HUES48 (cell line): ENCODE measurements around the gene ARHGAP40.

ENCODE experiments used
- H3K27ac ChIP-seq: one replicate; pipeline ENCODE4 v1.7.0; 2013; ENCODE audit warnings: low read depth, low read length, inconsistent platforms
- H3K27me3 ChIP-seq: 2 replicates; pipeline ENCODE4 v1.6.1; 2013; ENCODE audit warnings: mild to moderate bottlenecking, low read length; ENCODE audit not compliant: control insufficient read depth, insufficient read depth
- H3K36me3 ChIP-seq: 2 replicates; pipeline ENCODE4 v1.6.1; 2013; ENCODE audit warnings: low read length; ENCODE audit not compliant: control insufficient read depth, insufficient read depth
- H3K4me1 ChIP-seq: 2 replicates; pipeline ENCODE4 v1.6.1; 2013; ENCODE audit warnings: mild to moderate bottlenecking, low read length; ENCODE audit not compliant: control insufficient read depth, insufficient read depth
- H3K4me3 ChIP-seq: 2 replicates; pipeline ENCODE4 v1.5.1; 2013; ENCODE audit warnings: mild to moderate bottlenecking, low read depth, low read length
- H3K9ac ChIP-seq: 2 replicates; pipeline ENCODE4 v1.6.1; 2013; ENCODE audit warnings: mild to moderate bottlenecking, low read depth, low read length, moderate library complexity
- H3K9me3 ChIP-seq: 2 replicates; pipeline ENCODE4 v1.6.1; 2013; ENCODE audit warnings: low read length; ENCODE audit not compliant: control insufficient read depth, insufficient read depth

ARHGAP40 gene

DNA sequence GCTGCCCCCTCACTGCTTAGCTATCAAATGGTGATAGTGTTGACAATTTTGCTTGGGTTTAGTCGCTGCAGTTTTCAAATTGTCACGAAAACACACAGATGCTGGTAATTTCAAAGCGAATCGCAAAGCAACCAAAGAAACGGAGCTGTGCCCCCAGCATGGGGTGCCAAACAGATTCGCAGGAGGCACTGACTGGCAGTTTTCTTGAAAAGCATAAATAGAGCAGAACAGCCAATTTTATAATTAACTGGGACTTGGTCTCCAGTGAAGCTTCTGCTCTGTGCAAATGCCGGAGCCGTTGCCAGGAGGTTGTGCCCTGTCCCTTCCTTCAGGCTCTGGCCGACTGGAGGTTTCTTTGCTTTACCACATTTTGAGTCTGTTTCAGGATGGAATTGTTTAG lies 18.8 kb downstream of the ARHGAP40 start:
- H3K36me3 ChIP-seq: no peaks in the 10 kb centered on the region

GRCh38 chr20:38623061-38623460 lies 21.5 kb downstream of the ARHGAP40 start:
- no peaks in the 10 kb centered on the region for H3K9me3 ChIP-seq
- H3K4me3 ChIP-seq: no peak overlapping the region
- H3K9ac ChIP-seq: no peak overlapping the region
- no peaks in the 10 kb centered on the region for H3K36me3 ChIP-seq
- no peak overlapping the region for H3K27ac ChIP-seq
- no peaks in the 10 kb centered on the region for H3K4me1 ChIP-seq
- no peaks in the 10 kb centered on the region for H3K27me3 ChIP-seq

More for the DNA sequence above, 18.8 kb downstream of the ARHGAP40 start:
- Histone ChIP-seq H3K4me1 (no peaks in the 10 kb centered on the region), H3K9me3 (no peaks in the 10 kb centered on the region), H3K9ac (no peak overlapping the region), H3K27ac (no peak overlapping the region), H3K4me3 (no peak overlapping the region), H3K27me3 (no peaks in the 10 kb centered on the region)

DNA sequence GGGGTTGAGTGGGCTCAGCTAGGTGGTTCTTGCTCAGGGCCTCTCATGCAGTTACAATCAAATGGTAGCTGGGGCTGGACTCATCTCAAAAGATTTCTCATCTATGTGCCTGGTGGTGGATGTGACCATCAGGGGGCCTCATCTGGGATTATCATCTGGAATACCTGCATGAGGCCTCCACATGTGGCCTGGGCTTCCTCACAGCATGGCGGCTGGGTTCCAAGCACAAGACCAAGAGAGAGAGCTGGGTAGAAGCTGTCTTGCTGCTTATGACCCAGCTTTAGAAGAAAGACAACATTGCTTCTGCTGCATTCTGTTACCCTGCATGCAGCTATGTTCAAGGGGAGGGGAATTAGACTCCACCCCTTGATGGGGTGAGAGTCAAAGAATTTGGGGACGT lies 22.5 kb downstream of the ARHGAP40 start:
- no peak overlapping the region for H3K4me3 ChIP-seq
- H3K36me3 ChIP-seq: no peaks in the 10 kb centered on the region
- no peak overlapping the region for H3K9ac ChIP-seq
- H3K27ac ChIP-seq: no peak overlapping the region
- no peaks in the 10 kb centered on the region; the same call in 1 of the 2 replicates for H3K4me1 ChIP-seq
- no peaks in the 10 kb centered on the region for H3K27me3 ChIP-seq
- H3K9me3 ChIP-seq: no peaks in the 10 kb centered on the region

- no peaks in the 10 kb centered on the region for H3K27me3 ChIP-seq
- no peak overlapping the region for H3K27ac ChIP-seq
- H3K4me3 ChIP-seq: no peak overlapping the region
- no peaks in the 10 kb centered on the region for H3K9me3 ChIP-seq
- H3K36me3 ChIP-seq: no peaks in the 10 kb centered on the region
- no peaks in the 10 kb centered on the region; the same call in 1 of the 2 replicates for H3K4me1 ChIP-seq
- no peak overlapping the region for H3K9ac ChIP-seq
Measured at GRCh38 chr20:38625896-38626295, 24.3 kb downstream of the ARHGAP40 start.

- Histone ChIP-seq H3K4me1 (no peaks in the 10 kb centered on the region; the same call in 1 of the 2 replicates), H3K9ac (no peak overlapping the region), H3K36me3 (no peaks in the 10 kb centered on the region), H3K4me3 (no peak overlapping the region), H3K27me3 (no peaks in the 10 kb centered on the region), H3K9me3 (no peaks in the 10 kb centered on the region), H3K27ac (no peak overlapping the region)
Measured at GRCh38 chr20:38626921-38627659, 25.5 kb downstream of the ARHGAP40 start.

GRCh38 chr20:38628580-38629470 lies 27.2 kb downstream of the ARHGAP40 start:
- Histone ChIP-seq H3K9ac (no peak overlapping the region), H3K4me1 (no peaks in the 10 kb centered on the region; the same call in 1 of the 2 replicates), H3K4me3 (no peak overlapping the region), H3K27me3 (no peaks in the 10 kb centered on the region), H3K27ac (peak overlapping the region; percentile 1), H3K36me3 (no peaks in the 10 kb centered on the region), H3K9me3 (no peaks in the 10 kb centered on the region)

DNA sequence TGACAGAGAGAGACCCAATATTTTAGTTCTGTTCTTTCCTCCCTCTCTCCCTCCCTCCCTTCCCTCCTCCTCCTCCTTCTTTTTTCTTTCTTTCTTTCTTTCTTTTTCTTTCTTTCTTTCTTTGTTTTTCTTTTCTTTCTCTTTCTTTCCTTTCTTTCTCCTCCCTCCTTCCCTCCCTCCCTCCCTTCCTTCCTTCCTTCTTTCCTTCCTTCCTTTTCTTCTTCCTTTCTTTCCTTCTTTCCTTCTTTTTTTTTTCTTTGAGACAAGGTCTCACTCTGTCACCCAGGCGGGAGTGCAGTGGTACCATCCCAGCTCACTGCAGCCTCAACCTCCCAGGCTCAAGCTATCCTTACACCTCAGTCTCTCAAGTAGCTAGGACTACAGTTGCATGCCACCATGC lies 28.4 kb downstream of the ARHGAP40 start:
- Histone ChIP-seq H3K4me1 (no peaks in the 10 kb centered on the region; the same call in 1 of the 2 replicates), H3K27ac (no peak overlapping the region), H3K27me3 (no peaks in the 10 kb centered on the region), H3K4me3 (no peak overlapping the region), H3K9ac (no peak overlapping the region), H3K9me3 (no peaks in the 10 kb centered on the region), H3K36me3 (no peaks in the 10 kb centered on the region)

DNA sequence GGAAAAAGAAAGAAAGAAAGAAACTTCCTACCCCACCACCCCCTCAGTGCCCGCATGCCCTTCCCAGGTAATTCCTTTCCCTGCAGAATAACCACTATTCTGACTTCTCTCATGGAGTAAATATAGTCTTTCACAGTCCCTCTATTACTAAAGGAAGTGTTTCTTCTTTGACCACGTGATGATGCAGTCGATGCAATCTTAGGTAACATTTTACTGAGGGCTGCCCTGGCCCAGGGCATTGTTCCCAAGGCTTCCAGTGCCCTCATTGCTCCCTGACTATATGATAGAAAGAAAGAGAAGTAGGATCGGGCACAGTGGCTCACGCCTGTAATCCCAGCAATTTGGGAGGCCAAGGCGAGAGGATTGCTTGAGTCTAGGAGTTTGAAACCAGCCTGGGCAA lies 29.1 kb downstream of the ARHGAP40 start:
- no peaks in the 10 kb centered on the region for H3K27me3 ChIP-seq
- no peaks in the 10 kb centered on the region; the same call in 1 of the 2 replicates for H3K4me1 ChIP-seq
- no peak overlapping the region for H3K9ac ChIP-seq
- no peak overlapping the region for H3K27ac ChIP-seq
- no peaks in the 10 kb centered on the region for H3K9me3 ChIP-seq
- no peaks in the 10 kb centered on the region for H3K36me3 ChIP-seq
- H3K4me3 ChIP-seq: no peak overlapping the region

- no peaks in the 10 kb centered on the region; the same call in 1 of the 2 replicates for H3K4me1 ChIP-seq
- no peaks in the 10 kb centered on the region for H3K27me3 ChIP-seq
- H3K27ac ChIP-seq: no peak overlapping the region
- H3K36me3 ChIP-seq: no peaks in the 10 kb centered on the region
- H3K9me3 ChIP-seq: no peaks in the 10 kb centered on the region
- no peak overlapping the region for H3K4me3 ChIP-seq
- no peak overlapping the region for H3K9ac ChIP-seq
Measured at GRCh38 chr20:38631155-38632022, 29.8 kb downstream of the ARHGAP40 start.

DNA sequence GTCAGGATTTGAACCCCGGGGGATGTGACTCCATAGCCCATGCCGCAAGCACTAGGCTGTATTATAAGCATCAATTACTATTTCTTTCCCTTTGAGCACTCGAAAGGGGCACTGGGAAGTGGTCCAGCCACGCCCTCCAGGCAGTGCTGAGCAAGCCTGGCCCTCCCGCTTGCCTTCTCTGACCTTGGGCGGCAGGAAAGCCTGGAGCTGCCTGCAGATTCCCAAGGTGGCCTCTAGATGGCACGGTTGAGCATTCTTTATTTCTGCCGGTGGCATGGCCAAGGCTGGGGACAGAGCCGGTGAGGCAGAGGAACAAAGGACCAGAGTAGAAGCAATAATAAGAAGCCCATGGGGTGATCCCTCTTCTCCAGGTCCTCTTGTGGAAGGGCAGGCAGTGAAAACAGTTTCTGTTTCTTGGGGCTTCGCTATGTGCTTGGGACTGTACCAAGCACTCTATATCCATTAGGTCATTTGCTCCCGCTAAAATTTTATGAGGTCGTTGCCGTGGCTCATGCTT lies 32.0 kb downstream of the ARHGAP40 start:
- H3K4me1 ChIP-seq: no peaks in the 10 kb centered on the region; the same call in 1 of the 2 replicates
- H3K27ac ChIP-seq: no peak overlapping the region
- H3K9ac ChIP-seq: no peak overlapping the region
- no peaks in the 10 kb centered on the region for H3K36me3 ChIP-seq
- H3K27me3 ChIP-seq: no peaks in the 10 kb centered on the region
- no peaks in the 10 kb centered on the region for H3K9me3 ChIP-seq
- no peak overlapping the region for H3K4me3 ChIP-seq
